ENCODE measurements around the gene CBX4. TPM values are rescaled to one million over a fixed set of nuclear protein-coding genes. Genes with fewer than 3 reads are reported as not detected.

The CBX4 gene
- total and polyA plus RNA-seq, 10 of the 15 experiments (the other 5 are each of a cell fraction or from before 2014, with no cell fraction given) = 0.69 to 24.6 (median 4.2) TPM

- ATAC-seq (no peak), FAIRE-seq (no peak), DNase-seq (ENCODE audit: low read depth, low spot score) (no peak)
- ChIA-PET RAD21 (ENCODE audit: unreplicated experiment) (no interaction called here), POLR2A (no interaction called here), CTCF (no interaction called here), SMC1A (ENCODE audit: uncharacterized antibody, unreplicated experiment) (interaction anchor here (0.6 kb wide), 1 partner anchor 1491 kb away, joined by 3 read pairs; no protein-coding TSS in a partner anchor)
- TF ChIP-seq SREBF1 (IDR thresholded peaks at IDR 0.05; ENCODE audit: low read length) (no peak), TARDBP (IDR thresholded peaks at IDR 0.05; ENCODE audit: borderline replicate concordance) (no peak), TAF1 (IDR thresholded peaks at IDR 0.05; ENCODE audit: borderline replicate concordance, low read depth, low read length) (no peak), YY1 (IDR thresholded peaks at IDR 0.05; ENCODE audit: low read depth, low read length) (no peak)
- Histone ChIP-seq H4K20me1 (ENCODE audit: control insufficient read depth, insufficient read depth) (no peaks in the 10 kb centered on the region), H3K9ac (ENCODE audit: control insufficient read depth, insufficient read depth, low read length) (no peak overlapping the region), H3K36me3 (ENCODE audit: control insufficient read depth in 2 of 2, insufficient read depth in 2 of 2, low read length in 1 of 2) (no peaks in the 10 kb centered on the region), H3K27me3 (replicated peaks in 1 of 2; ENCODE audit: control insufficient read depth in 2 of 2, insufficient read depth in 2 of 2, low read length in 1 of 2) (peaks cover 0 to 3% of the 10 kb centered on the region in 2 experiments; a peak in 2 of 4 replicates), H3K79me2 (ENCODE audit: control insufficient read depth, insufficient read depth, low read length) (no peaks in the 10 kb centered on the region), H3K9me3 (replicated peaks; ENCODE audit: control insufficient read depth, insufficient read depth, low read length) (no peaks in the 10 kb centered on the region), H3K27ac (ENCODE audit: control insufficient read depth, insufficient read depth) (no peak overlapping the region), H2AFZ (ENCODE audit: control insufficient read depth, low read depth, low read length) (no peak overlapping the region), H3K4me2 (ENCODE audit: control insufficient read depth, insufficient read depth) (no peak overlapping the region), H3K4me1 (ENCODE audit: control insufficient read depth, insufficient read depth, low read length) (peaks cover 4% of the 10 kb centered on the region), H3K4me3 (no peak overlapping the region)
- no TSS peak for BruUV-seq (replicated peaks)
- intact Hi-C loops (cut with micrococcal nuclease; ENCODE audit: unreplicated experiment) (no loop called here), in situ Hi-C loops (cut with MboI) (no loop called here)
- WGBS (ENCODE audit: insufficient coverage, insufficient replicate concordance, low lambda C conversion rate, missing lambda C conversion rate) = 0% methylated on average over 3 of the region's 5 CpGs
Observed at GRCh38 chr17:79862238-79862637, 23.0 kb upstream of the CBX4 start.

- 36% methylated on average over 26 of the region's 26 CpGs for WGBS (ENCODE audit: insufficient coverage, insufficient replicate concordance, low lambda C conversion rate, missing lambda C conversion rate)
- no peak for ATAC-seq
Observed at GRCh38 chr17:79861413-79862216, 22.4 kb upstream of the CBX4 start.

More at GRCh38 chr17:79861413-79862216, 22.4 kb upstream of the CBX4 start:
- in situ Hi-C loops (cut with MboI) (no loop called here), intact Hi-C loops (cut with micrococcal nuclease; ENCODE audit: unreplicated experiment) (no loop called here)
- peaks cover 0 to 3% of the 10 kb centered on the region in 2 experiments; a peak in 2 of 4 replicates for H3K27me3 ChIP-seq (replicated peaks in 1 of 2; ENCODE audit: control insufficient read depth in 2 of 2, insufficient read depth in 2 of 2, low read length in 1 of 2)
- peak; percentile 62; the same call in 1 of the 2 replicates for TF ChIP-seq PAX5 (IDR thresholded peaks at IDR 0.05; ENCODE audit: borderline replicate concordance, low read depth, low read length)
- no peak for TF ChIP-seq ELK1 (IDR thresholded peaks at IDR 0.05; ENCODE audit: low read depth, low read length)
- DNase-seq (ENCODE audit: low read depth, low spot score) = no peak
- CTCF ChIA-PET = no interaction called here
- RAD21 ChIA-PET (ENCODE audit: unreplicated experiment) = no interaction called here
- SMC1A ChIA-PET (ENCODE audit: uncharacterized antibody, unreplicated experiment) = interaction anchor here (0.6 kb wide), 1 partner anchor 1492 kb away, joined by 3 read pairs; no protein-coding TSS in a partner anchor
- H3K4me3 ChIP-seq = no peak overlapping the region
- H3K36me3 ChIP-seq (ENCODE audit: control insufficient read depth in 2 of 2, insufficient read depth in 2 of 2, low read length in 1 of 2) = no peaks in the 10 kb centered on the region
- H3K79me2 ChIP-seq (ENCODE audit: control insufficient read depth, insufficient read depth, low read length) = no peaks in the 10 kb centered on the region
- H3K9me3 ChIP-seq (replicated peaks; ENCODE audit: control insufficient read depth, insufficient read depth, low read length) = no peaks in the 10 kb centered on the region
- peaks cover 4% of the 10 kb centered on the region for H3K4me1 ChIP-seq (ENCODE audit: control insufficient read depth, insufficient read depth, low read length)
- H2AFZ ChIP-seq (ENCODE audit: control insufficient read depth, low read depth, low read length) = no peak overlapping the region
- FAIRE-seq = no peak
- H3K4me2 ChIP-seq (ENCODE audit: control insufficient read depth, insufficient read depth) = no peak overlapping the region
- no peak overlapping the region for H3K27ac ChIP-seq (ENCODE audit: control insufficient read depth, insufficient read depth)
- no peak overlapping the region for H3K9ac ChIP-seq (ENCODE audit: control insufficient read depth, insufficient read depth, low read length)
- POLR2A ChIA-PET = no interaction called here
- no peaks in the 10 kb centered on the region for H4K20me1 ChIP-seq (ENCODE audit: control insufficient read depth, insufficient read depth)
- no TSS peak for BruUV-seq (replicated peaks)
